ENCODE measurements around the gene CACNG5.

CACNG5 gene

GRCh38 chr17:66814570-66814969 is 20.3 kb upstream of the CACNG5 start:
- no peak; the same call in 1 of the 3 replicates for ATAC-seq
- TF ChIP-seq CREB5 (CRISPR knock-in tag; IDR thresholded peaks at IDR 0.05; ENCODE audit: low read depth): no peak
- no peak for TF ChIP-seq OSR1 (CRISPR knock-in tag; IDR thresholded peaks at IDR 0.05)
- TF ChIP-seq TOX (CRISPR knock-in tag; IDR thresholded peaks at IDR 0.05; ENCODE audit: borderline replicate concordance): no peak
- TF ChIP-seq ISL1 (CRISPR knock-in tag; IDR thresholded peaks at IDR 0.05): no peak
- no peak for TF ChIP-seq POU6F1 (CRISPR knock-in tag; IDR thresholded peaks at IDR 0.05; ENCODE audit: borderline replicate concordance, low read depth)
- no peak for TF ChIP-seq RARB (CRISPR knock-in tag; IDR thresholded peaks at IDR 0.05)
- TF ChIP-seq ARNTL (CRISPR knock-in tag; IDR thresholded peaks at IDR 0.05; ENCODE audit: borderline replicate concordance, low read depth): no peak
- no peak for TF ChIP-seq TSHZ2 (CRISPR knock-in tag; IDR thresholded peaks at IDR 0.05)
- TF ChIP-seq GLIS3 (CRISPR knock-in tag; IDR thresholded peaks at IDR 0.05): no peak
- TF ChIP-seq CSRNP3 (CRISPR knock-in tag; IDR thresholded peaks at IDR 0.05): no peak
- TF ChIP-seq ZNF565 (CRISPR knock-in tag; conservative IDR thresholded peaks at IDR 0.05; ENCODE audit: low read depth): no peak

- TF ChIP-seq ZNF70 (CRISPR knock-in tag; IDR thresholded peaks at IDR 0.05): no peak
- TF ChIP-seq PATZ1 (CRISPR knock-in tag; IDR thresholded peaks at IDR 0.05; ENCODE audit: borderline replicate concordance): no peak
- no peak for TF ChIP-seq ZNF8 (CRISPR knock-in tag; IDR thresholded peaks at IDR 0.05)
- TF ChIP-seq TOX (CRISPR knock-in tag; IDR thresholded peaks at IDR 0.05; ENCODE audit: borderline replicate concordance): no peak
- no peak for TF ChIP-seq ISL1 (CRISPR knock-in tag; IDR thresholded peaks at IDR 0.05)
- no peak for TF ChIP-seq SNAI2 (CRISPR knock-in tag; IDR thresholded peaks at IDR 0.05)
- TF ChIP-seq TCF4 (CRISPR knock-in tag; IDR thresholded peaks at IDR 0.05; ENCODE audit: borderline replicate concordance): no peak
- no peak for TF ChIP-seq TSHZ2 (CRISPR knock-in tag; IDR thresholded peaks at IDR 0.05)
Measured at GRCh38 chr17:66817750-66818149, 17.2 kb upstream of the CACNG5 start.

GRCh38 chr17:66819466-66819865 is 15.5 kb upstream of the CACNG5 start:
- ATAC-seq: no peak
- TF ChIP-seq ZNF70 (CRISPR knock-in tag; IDR thresholded peaks at IDR 0.05): no peak
- TF ChIP-seq CSRNP3 (CRISPR knock-in tag; IDR thresholded peaks at IDR 0.05): no peak
- no peak for TF ChIP-seq TCF4 (CRISPR knock-in tag; IDR thresholded peaks at IDR 0.05; ENCODE audit: borderline replicate concordance)
- TF ChIP-seq BACH2 (CRISPR knock-in tag; IDR thresholded peaks at IDR 0.05; ENCODE audit: borderline replicate concordance): no peak
- no peak for TF ChIP-seq SNAI2 (CRISPR knock-in tag; IDR thresholded peaks at IDR 0.05)
- TF ChIP-seq ESRRG (CRISPR knock-in tag; IDR thresholded peaks at IDR 0.05): no peak
- TF ChIP-seq OSR1 (CRISPR knock-in tag; IDR thresholded peaks at IDR 0.05): no peak
- no peak for TF ChIP-seq POU6F1 (CRISPR knock-in tag; IDR thresholded peaks at IDR 0.05; ENCODE audit: borderline replicate concordance, low read depth)
- TF ChIP-seq ZNF8 (CRISPR knock-in tag; IDR thresholded peaks at IDR 0.05): no peak

More at GRCh38 chr17:66817750-66818149, 17.2 kb upstream of the CACNG5 start:
- no peak for ATAC-seq

Data from SK-N-SH treated with all-trans-retinoic acid at 6 μM for 48 hours (cell line).